ENCODE data around the gene TMEM117.

DNA sequence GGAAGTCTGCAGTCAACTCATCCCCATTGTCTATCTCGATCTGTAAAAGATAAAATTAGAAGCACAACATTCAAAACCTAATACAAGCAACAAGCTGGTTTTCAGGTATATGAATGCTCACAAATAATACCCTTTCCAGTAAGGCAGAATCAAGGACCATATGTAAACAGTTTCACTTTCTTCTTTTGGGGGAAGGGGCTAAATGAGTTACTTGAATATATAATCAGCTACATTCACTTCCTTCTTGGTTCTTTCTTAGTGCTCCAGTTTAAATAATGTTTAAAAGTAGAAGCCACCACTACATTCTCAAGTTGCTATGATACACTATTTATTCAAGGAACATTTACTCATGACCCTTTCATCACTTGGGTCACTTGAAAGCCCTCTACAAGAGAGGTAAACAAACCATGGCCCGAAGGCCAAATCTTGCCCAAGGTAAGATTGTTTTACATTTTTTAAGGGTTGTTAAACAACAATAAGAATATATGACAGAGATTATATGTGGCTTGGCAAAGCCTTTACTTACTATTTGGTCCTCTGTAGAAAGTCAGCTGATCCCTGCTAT, 40.1 kb upstream of the TMEM117 start:
- TF ChIP-seq, protein P1, sequence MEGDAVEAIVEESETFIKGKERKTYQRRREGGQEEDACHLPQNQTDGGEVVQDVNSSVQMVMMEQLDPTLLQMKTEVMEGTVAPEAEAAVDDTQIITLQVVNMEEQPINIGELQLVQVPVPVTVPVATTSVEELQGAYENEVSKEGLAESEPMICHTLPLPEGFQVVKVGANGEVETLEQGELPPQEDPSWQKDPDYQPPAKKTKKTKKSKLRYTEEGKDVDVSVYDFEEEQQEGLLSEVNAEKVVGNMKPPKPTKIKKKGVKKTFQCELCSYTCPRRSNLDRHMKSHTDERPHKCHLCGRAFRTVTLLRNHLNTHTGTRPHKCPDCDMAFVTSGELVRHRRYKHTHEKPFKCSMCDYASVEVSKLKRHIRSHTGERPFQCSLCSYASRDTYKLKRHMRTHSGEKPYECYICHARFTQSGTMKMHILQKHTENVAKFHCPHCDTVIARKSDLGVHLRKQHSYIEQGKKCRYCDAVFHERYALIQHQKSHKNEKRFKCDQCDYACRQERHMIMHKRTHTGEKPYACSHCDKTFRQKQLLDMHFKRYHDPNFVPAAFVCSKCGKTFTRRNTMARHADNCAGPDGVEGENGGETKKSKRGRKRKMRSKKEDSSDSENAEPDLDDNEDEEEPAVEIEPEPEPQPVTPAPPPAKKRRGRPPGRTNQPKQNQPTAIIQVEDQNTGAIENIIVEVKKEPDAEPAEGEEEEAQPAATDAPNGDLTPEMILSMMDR (conservative IDR thresholded peaks at IDR 0.05 in 1 of 2, IDR thresholded peaks at IDR 0.05 in 1 of 2; ENCODE audit: extremely low read depth in 1 of 2, insufficient read depth in 1 of 2, low read depth in 1 of 2, low read length in 2 of 2), result no peak
- no peak for TF ChIP-seq EZH2 (IDR thresholded peaks at IDR 0.05; ENCODE audit: borderline replicate concordance, low read length)

Measured in mammary epithelial cell (primary cell).